GM19025 (cell line): ENCODE measurements around the gene SMAD9.

Experiments
- ATAC-seq: cut with Tn5 transposase; IDR thresholded peaks from one replicate; pipeline ENCODE4 v1.9.1; 2021; ENCODE audit warnings: mild to moderate bottlenecking, low read depth, moderate library complexity; ENCODE audit not compliant: unreplicated experiment

The SMAD9 gene

DNA sequence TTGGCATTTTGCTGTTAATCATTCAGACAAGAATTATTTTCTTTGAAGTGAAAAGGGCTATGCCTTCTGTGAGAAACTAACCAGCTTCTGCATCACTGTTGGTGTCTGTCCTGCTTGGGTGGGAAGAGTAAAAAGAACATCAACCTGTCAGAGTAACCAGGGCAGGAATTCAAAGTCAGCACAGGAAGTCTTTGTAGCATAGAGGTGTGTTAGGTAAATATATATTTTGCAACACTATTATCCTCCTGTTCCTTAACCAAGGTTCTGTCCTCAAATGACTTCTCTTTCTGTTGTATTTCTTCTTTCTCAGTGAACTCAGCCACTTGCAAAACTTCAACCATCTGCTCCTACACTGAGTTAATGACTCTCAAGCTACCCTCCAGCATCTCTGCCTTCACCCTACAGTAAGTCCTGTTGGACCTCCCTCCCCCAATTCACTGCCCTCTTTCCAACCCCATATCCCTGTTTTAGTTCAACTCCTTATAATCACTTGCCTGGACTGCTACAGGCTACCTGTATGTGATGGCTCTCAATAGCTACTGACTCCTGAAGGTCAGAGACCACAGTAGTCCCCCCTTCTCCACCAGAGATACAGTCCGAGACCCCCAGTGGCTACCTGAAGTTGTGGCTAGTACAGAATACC lies 49.9 kb downstream of the SMAD9 start:
- no peak for ATAC-seq

GRCh38 chr13:36866232-36866631 lies 53.8 kb downstream of the SMAD9 start:
- ATAC-seq: no peak

GRCh38 chr13:36865265-36865664 lies 54.8 kb downstream of the SMAD9 start:
- ATAC-seq: no peak

GRCh38 chr13:36862722-36863121 lies 57.3 kb downstream of the SMAD9 start:
- ATAC-seq: no peak

- no peak for ATAC-seq
Observed at GRCh38 chr13:36862002-36862685, 57.9 kb downstream of the SMAD9 start.

DNA sequence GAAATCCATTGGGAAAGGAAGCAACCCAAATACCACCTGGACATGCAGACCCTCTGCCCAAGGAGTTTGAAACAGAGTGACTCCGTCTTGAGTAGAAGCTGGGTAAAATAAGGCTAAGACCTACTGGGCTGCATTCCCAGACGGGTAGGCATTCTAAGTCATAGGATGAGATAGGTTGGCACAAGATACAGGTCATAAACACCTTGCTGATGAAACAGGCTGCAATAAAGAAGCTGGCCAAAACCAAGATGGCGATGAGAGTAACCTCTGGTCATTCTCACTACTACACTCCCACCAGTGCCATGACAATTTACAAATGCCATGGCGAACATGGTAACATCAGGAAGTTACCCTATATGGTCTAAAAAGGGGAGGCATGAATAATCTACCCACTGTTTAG lies 60.8 kb downstream of the SMAD9 start:
- no peak for ATAC-seq

DNA sequence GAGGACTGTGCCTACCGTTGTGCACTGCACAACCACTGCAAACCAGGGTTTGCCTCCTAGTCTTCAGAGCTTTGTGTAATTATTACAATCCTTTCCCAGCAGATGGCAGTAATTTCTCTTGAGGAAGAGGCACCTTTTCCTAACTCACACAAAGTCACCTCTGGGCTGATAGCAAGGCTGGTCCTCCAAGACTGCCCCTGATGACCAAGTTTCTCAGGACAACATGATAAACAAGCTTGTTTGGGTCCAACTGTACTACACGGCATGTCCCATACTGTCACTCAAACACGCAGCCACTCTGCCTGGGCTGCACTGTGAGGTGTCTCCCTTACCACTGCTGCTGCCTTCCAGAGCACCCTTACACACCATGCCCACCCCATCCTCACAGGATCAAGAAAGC lies 61.7 kb downstream of the SMAD9 start:
- no peak for ATAC-seq

DNA sequence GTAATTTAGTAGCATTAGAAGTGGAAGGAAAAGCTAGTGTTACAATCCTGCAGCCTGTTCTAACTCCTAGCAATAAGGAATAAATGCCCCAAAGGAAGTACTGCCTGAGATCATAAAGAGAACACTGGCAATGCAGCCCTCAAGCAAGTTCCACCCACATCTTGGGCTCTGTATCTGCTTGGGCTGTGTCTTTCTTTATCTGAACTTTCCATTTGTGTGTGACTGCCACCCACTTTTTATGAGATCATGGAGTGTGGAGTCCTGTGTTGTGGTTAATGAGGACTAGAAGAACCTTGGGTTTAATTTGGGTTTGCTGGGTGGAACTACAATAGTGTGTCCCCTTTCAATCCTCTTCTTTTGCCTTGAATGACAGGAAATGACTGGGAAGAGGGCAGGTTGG lies 62.8 kb downstream of the SMAD9 start:
- ATAC-seq: no peak

GRCh38 chr13:36850790-36851438 lies 69.1 kb downstream of the SMAD9 start:
- ATAC-seq: no peak

GRCh38 chr13:36848199-36848982 lies 71.6 kb downstream of the SMAD9 start:
- ATAC-seq: no peak

GRCh38 chr13:36847606-36848005 lies 72.4 kb downstream of the SMAD9 start:
- no peak for ATAC-seq

- no peak for ATAC-seq
Observed at GRCh38 chr13:36841391-36841790, 78.6 kb downstream of the SMAD9 start.

GRCh38 chr13:36840718-36841250 lies 79.3 kb downstream of the SMAD9 start:
- ATAC-seq: no peak

- no peak for ATAC-seq
Observed at GRCh38 chr13:36839981-36840380, 80.1 kb downstream of the SMAD9 start.

DNA sequence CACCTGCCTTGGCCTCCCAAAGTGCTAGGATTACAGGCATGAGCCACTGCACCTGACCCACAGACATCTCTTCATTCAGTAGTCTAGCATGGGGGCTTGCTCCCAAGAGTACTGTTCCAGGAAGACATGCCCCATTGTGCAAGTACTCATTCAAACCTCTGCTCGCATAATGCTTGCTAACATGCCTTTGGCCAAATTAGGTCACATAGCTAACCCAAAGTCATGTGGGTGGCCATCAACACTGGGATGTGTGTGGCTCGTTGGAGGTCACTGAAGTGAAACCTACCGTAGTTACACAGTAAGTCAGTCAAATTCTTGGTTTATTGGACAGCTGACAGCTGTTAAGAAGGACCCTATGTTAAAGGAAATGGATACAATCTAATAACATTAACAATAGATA lies 80.8 kb downstream of the SMAD9 start:
- no peak for ATAC-seq

- ATAC-seq: no peak
Observed at GRCh38 chr13:36837354-36838092, 82.5 kb downstream of the SMAD9 start.

GRCh38 chr13:36834299-36834698 lies 85.7 kb downstream of the SMAD9 start:
- ATAC-seq: no peak

GRCh38 chr13:36831291-36831690 lies 88.7 kb downstream of the SMAD9 start:
- no peak for ATAC-seq

DNA sequence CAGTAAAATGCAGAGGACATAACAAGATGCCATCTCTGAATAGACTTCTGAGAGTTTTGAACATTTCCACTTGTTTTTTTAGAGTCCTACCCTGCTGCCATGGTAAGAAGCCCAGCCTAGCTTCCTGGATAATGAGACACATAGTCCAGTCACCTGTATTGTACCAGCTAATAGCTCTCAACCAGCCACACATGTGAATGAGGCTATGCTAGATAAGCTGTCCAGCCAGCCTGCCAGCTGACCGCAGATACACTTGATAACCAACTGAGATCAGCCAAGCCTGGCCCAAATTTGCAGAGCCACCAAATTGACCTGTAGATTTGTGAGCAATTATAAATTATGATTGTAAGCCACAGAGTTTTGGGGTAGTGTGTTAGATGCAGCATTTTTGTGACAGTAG lies 90.3 kb downstream of the SMAD9 start:
- no peak for ATAC-seq

DNA sequence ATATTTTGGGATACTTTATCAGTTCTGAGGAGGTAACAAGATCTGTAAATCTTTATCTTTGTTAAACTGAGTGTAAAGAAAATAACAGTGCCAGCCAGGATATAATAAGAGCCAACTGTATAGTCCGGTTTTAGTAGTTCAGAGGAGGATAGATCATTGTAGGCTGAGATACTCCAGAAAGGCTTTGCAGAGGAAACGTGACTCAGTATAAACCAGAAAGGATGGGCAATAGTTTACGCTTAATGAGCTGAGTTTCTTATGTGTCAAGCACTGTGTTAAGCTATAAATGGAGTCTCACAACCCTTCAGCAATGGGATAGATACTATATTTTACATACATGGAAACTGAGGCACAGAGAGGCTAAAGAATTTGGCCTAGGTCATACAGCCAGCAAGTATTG lies 97.3 kb downstream of the SMAD9 start:
- ATAC-seq: no peak
